ENCODE results near the gene ENOX2.

GRCh38 chrX:130577431-130577830 lies 325.6 kb downstream of the ENOX2 start:
- TF ChIP-seq POLR2AphosphoS5 (IDR thresholded peaks at IDR 0.05; ENCODE audit: borderline replicate concordance, low read depth, low read length) (no peak), EZH2 (IDR thresholded peaks at IDR 0.05) (no peak)

All from SK-N-MC (cell line).